SW480 (cell line): Measurements from ENCODE around the gene GPR183.

Experiments
- DNase-seq: peaks from one replicate; pipeline ENCODE4 v3.0.0-alpha.2; 2016; ENCODE audit warnings: low spot score

The GPR183 gene

GRCh38 chr13:99294198-99294597 lies 13.0 kb downstream of the GPR183 start:
- DNase-seq: no peak

GRCh38 chr13:99293178-99293577 lies 14.0 kb downstream of the GPR183 start:
- no peak for DNase-seq

GRCh38 chr13:99290894-99291293 lies 16.3 kb downstream of the GPR183 start:
- DNase-seq: no peak

GRCh38 chr13:99289674-99290337 lies 17.4 kb downstream of the GPR183 start:
- no peak for DNase-seq

GRCh38 chr13:99289271-99289670 lies 17.9 kb downstream of the GPR183 start:
- DNase-seq: no peak

GRCh38 chr13:99288089-99288488 lies 19.1 kb downstream of the GPR183 start:
- DNase-seq: no peak

- no peak for DNase-seq
Observed at GRCh38 chr13:99287551-99287950, 19.6 kb downstream of the GPR183 start.

- DNase-seq: no peak
Observed at GRCh38 chr13:99285432-99286182, 21.6 kb downstream of the GPR183 start.

GRCh38 chr13:99282264-99283231 lies 24.7 kb downstream of the GPR183 start:
- DNase-seq: no peak

- no peak for DNase-seq
Observed at GRCh38 chr13:99281811-99282263, 25.4 kb downstream of the GPR183 start.

GRCh38 chr13:99280166-99280565 lies 27.0 kb downstream of the GPR183 start:
- no peak for DNase-seq

GRCh38 chr13:99279637-99280036 lies 27.6 kb downstream of the GPR183 start:
- no peak for DNase-seq

- no peak for DNase-seq
Observed at GRCh38 chr13:99278843-99279242, 28.4 kb downstream of the GPR183 start.

- no peak for DNase-seq
Observed at GRCh38 chr13:99278200-99278599, 29.0 kb downstream of the GPR183 start.

GRCh38 chr13:99277629-99278028 lies 29.6 kb downstream of the GPR183 start:
- no peak for DNase-seq

GRCh38 chr13:99276706-99277105 lies 30.5 kb downstream of the GPR183 start:
- DNase-seq: no peak

GRCh38 chr13:99275093-99275469 lies 32.1 kb downstream of the GPR183 start:
- peak; percentile 36 for DNase-seq

- DNase-seq: no peak
Observed at GRCh38 chr13:99273128-99273527, 34.1 kb downstream of the GPR183 start.

- DNase-seq: no peak
Observed at GRCh38 chr13:99272481-99272880, 34.7 kb downstream of the GPR183 start.

GRCh38 chr13:99271249-99271648 lies 36.0 kb downstream of the GPR183 start:
- no peak for DNase-seq

- DNase-seq: no peak
Observed at GRCh38 chr13:99270518-99270917, 36.7 kb downstream of the GPR183 start.

- peak; percentile 60 for DNase-seq
Observed at GRCh38 chr13:99269627-99270241, 37.5 kb downstream of the GPR183 start.
